GM13977 (cell line): ENCODE data around the gene SRSF2.

Experiments used
- DNase-seq: peaks from one replicate; pipeline ENCODE4 v3.0.0; 2012; ENCODE audit warnings: low spot score
- in situ Hi-C: fragments of 300-500 bp; cut with MboI; formaldehyde crosslinking; loops from one replicate; pipeline ENCODE4 v1.12.0; 2022; ENCODE audit warnings: low sequenced_read_pairs, low pct_unique_long_range_greater_than_20kb, mixed read lengths, inconsistent platforms; ENCODE audit not compliant: unreplicated experiment
- TF ChIP-seq, protein P1 (sequence below): IDR thresholded peaks from 2 replicates; pipeline ENCODE4 v1.5.1; 2012; ENCODE audit warnings: mild to moderate bottlenecking, control low read depth; ENCODE audit not compliant: insufficient read depth; ENCODE audit errors: extremely low read depth, missing control alignments

Gene SRSF2

DNA sequence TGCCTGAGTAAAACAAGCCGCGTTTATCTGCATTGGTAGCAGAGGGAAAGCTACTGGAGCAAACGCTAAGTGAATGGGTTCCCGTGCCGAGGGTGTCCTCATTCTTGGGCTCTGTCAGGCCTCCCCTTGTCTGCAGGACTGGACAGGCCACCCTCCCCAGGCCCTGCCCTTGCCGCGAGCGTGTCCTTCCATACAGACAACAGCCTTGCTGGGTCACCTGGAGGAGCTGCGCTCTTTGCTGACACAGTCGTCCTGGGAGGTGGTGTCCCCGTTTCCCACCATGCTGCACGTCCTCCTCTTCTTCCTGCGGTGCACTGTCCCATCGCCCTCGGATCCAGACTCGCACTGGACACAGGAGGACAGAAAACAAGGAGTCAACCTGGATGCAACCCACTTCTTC lies 18.6 kb downstream of the SRSF2 start:
- no peak for DNase-seq
- TF ChIP-seq, protein P1, sequence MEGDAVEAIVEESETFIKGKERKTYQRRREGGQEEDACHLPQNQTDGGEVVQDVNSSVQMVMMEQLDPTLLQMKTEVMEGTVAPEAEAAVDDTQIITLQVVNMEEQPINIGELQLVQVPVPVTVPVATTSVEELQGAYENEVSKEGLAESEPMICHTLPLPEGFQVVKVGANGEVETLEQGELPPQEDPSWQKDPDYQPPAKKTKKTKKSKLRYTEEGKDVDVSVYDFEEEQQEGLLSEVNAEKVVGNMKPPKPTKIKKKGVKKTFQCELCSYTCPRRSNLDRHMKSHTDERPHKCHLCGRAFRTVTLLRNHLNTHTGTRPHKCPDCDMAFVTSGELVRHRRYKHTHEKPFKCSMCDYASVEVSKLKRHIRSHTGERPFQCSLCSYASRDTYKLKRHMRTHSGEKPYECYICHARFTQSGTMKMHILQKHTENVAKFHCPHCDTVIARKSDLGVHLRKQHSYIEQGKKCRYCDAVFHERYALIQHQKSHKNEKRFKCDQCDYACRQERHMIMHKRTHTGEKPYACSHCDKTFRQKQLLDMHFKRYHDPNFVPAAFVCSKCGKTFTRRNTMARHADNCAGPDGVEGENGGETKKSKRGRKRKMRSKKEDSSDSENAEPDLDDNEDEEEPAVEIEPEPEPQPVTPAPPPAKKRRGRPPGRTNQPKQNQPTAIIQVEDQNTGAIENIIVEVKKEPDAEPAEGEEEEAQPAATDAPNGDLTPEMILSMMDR = no peak
- in situ Hi-C loops = no loop called here

DNA sequence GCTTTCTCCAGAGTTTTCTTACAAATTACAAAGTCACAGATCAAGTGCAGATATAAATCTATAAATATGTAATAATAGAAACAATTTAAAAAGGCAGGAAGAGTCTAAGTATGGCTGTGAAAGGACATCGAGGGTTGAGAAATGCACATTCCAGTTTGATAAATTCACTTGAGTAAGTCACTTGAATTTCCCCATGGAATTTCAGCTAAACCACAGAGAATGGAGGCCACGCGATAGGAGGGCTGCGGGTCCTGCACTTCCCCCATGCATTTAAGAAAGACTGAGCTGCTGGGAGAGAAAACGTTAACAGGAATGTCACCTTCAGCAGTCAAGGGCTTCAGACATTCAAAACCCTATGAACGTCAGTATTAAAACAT lies 20.3 kb downstream of the SRSF2 start:
- no peak for DNase-seq
- TF ChIP-seq, protein P1 = no peak
- in situ Hi-C loops = no loop called here

DNA sequence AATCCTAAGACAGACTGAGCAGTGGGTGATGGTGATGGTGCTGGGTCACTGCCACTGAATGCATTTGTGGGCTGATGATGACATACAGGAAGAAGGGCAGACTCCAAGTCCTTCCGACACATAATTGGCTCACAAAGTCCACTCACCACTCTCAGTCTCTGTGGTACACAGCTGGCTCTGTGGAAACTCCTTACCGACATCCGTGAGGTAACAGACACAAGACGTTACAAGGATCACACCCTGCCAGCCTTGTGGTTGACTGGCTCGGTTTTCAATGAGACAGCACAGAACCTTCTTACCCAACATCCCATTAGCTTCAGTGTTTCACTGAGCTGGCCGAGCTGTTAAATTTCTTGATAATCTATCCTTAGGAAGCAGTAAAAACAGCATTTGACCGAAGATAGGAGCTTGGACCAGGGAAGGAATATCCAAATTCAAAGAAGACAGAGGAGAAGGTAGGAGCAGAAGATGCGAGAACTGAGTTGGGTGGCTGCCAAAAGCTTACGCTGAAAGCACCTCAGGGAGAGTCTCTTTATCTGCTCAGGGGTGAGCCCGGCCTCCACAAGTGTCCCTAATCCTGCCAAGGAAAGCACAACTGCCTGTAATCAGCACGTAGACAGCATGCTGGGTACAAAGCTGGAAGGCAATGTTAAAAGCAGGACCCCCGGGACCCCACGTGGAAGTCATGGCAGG lies 20.8 kb downstream of the SRSF2 start:
- DNase-seq = no peak
- TF ChIP-seq, protein P1 = no peak
- in situ Hi-C loops = no loop called here

DNA sequence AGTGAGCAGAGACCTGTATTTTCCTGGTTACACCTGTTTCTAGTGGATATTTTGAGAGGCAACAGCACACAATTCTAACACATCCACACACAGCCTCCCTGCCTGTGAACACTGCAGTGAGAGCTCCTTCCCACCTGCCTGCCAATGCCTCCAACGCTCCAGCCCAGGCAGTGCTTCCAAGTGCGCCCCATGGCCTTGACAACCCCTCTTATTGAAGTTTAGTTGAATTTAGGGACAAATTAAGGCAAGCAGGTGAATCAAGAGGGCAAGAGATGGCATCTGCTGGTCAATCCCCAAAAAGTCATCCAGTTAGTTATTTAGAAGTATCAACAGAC lies 21.7 kb downstream of the SRSF2 start:
- in situ Hi-C loops = no loop called here
- DNase-seq = no peak
- TF ChIP-seq, protein P1 = no peak

DNA sequence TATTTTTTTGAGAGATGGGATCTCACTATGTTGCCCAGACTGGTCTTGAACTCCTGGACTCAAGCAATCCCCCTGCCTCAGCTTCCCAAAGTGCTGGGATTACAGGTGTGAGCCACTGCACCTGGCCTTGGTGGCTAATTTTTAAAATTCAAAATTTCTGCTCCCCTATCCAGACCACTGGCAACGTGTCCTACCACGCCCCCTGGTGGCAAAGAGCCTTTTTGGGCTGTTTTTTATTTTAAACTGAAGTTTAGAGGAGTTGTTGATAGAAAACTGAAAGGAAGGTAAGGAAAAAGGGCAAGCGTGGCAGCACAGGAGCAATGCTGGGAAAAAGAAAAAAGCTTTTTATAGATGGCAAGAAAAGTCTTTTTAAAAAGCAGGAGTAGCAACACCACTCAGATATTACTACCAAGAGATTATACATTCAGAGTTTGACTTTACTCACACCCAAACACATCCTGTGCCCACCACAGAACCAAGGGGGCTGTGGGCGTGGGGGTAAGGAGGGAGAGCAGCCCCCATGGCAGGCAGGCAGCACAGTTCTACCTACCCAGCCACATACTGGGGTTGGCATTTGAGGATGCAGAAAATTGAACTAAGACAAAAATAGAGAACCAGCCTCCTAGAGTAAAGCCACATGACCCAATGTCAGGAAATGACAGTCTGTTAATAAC lies 22.2 kb downstream of the SRSF2 start:
- DNase-seq = peak; percentile 68
- in situ Hi-C loops = no loop called here
- TF ChIP-seq, protein P1 = peak; percentile 81

DNA sequence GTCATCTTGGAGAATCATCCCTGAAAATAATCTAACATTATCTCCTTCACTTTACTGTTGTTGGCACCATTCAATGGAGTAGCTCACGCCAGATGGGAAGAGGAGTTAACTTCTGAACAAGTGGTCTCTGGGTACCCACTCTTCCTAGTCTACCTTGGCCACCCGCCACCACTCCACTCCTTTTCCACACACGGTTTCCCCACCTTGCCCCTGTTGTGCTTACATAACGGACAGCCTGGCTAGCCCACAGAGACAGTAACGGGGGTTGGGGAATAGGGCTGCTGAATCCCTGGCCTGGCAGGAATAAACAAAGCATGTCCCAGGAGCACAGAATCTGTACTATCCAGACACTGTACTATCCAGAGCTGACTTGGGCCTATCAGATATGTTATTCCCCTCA lies 22.8 kb downstream of the SRSF2 start:
- in situ Hi-C loops = no loop called here
- no peak for DNase-seq

More for the DNA sequence above, 22.8 kb downstream of the SRSF2 start:
- TF ChIP-seq, protein P1 = no peak
